Loucy (cell line): ENCODE data around the gene TIRAP.

Experiments
- CTCF ChIP-seq: fragments of 200-600 bp; sonication (generic); conservative IDR thresholded peaks from 2 replicates; pipeline ENCODE4 v1.5.1; 2014; ENCODE audit warnings: mild to moderate bottlenecking, antibody characterized with exemption, low read length
- EZH2phosphoT487 ChIP-seq: fragments of 200-600 bp; IDR thresholded peaks from 2 replicates; pipeline ENCODE4 v1.6.1; 2018; ENCODE audit warnings: antibody characterized with exemption, mild to moderate bottlenecking, moderate library complexity, borderline replicate concordance

- TF ChIP-seq CTCF, result no peak
- no peak for TF ChIP-seq EZH2phosphoT487
Measured at GRCh38 chr11:126284829-126285228, 1.9 kb downstream of the TIRAP start.
